Dendritic cell treated with granulocyte-macrophage colony-stimulating factor and Interleukin-4, amounts not matched to agents 40 ng/mL and 50 ng/mL, for 4 days (primary cell): ENCODE measurements around the gene KAT2B.

Experiments
- H3K27ac Mint-ChIP-seq: one replicate; pipeline ENCODE4 v1.8.0; 2022; ENCODE audit warnings: mild to moderate bottlenecking, mixed read lengths
- H3K27me3 Mint-ChIP-seq: one replicate; pipeline ENCODE4 v1.8.0; 2022; ENCODE audit warnings: mild to moderate bottlenecking, mixed read lengths
- H3K36me3 Mint-ChIP-seq: one replicate; pipeline ENCODE4 v1.8.0; 2022; ENCODE audit warnings: low read depth, mixed read lengths
- H3K4me1 Mint-ChIP-seq: one replicate; pipeline ENCODE4 v1.8.0; 2022; ENCODE audit warnings: low read depth, mixed read lengths
- H3K4me3 Mint-ChIP-seq: one replicate; pipeline ENCODE4 v1.8.0; 2022; ENCODE audit warnings: mild to moderate bottlenecking, moderate library complexity, mixed read lengths
- H3K9me3 Mint-ChIP-seq: one replicate; pipeline ENCODE4 v1.8.0; 2022; ENCODE audit warnings: mixed read lengths
- intact Hi-C: fragments of 100-400 bp; cut with micrococcal nuclease; formaldehyde crosslinking; loops from one replicate; pipeline ENCODE4 v1.15.0; 2022

Gene KAT2B

DNA sequence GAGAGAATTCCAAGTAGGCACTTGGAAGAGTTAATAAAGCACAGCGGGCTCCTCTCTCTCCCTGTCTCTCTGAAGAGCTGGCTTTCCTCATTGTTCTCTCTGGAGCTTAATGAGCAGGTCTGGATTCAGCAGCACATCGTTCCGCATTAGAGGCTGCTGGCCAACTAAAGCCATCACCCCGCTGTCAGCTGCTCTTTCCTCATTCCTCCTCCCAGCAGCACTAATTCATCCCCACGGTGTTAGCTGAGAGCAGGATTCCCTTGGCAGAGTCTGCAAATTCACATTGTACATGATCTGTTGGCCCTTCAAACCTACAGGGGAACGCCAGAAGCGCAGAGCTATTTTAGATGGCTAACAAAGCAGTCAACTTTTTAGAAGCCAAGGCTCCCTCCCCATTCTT is 101.6 kb downstream of the KAT2B start:
- intact Hi-C loops, result no loop called here
- Mint-ChIP-seq H3K27ac (no peak overlapping the region), H3K27me3 (no peaks in the 10 kb centered on the region), H3K4me1 (peaks cover 15% of the 10 kb centered on the region), H3K9me3 (no peaks in the 10 kb centered on the region), H3K36me3 (peaks cover 46% of the 10 kb centered on the region), H3K4me3 (no peak overlapping the region)

DNA sequence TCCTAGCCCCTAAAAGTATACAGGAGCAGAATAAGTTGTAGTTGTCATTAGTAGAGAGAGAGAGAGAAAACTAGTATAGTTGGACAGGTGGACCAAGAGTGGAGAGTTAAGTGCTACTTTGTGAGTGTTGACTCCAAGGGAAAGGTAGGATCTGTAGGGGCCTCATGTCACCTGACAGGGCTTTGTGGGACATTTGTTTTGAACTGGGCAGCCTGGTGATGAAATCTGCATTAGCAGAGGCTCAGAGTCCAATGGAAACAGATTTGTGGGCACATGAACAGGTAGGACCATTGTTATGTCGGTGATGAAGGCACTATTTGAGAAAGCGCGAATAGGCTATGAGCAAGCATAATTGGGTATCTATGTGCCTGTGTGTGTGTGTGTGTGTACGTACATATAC is 102.3 kb downstream of the KAT2B start:
- Mint-ChIP-seq H3K4me3 (no peak overlapping the region), H3K36me3 (peaks cover 43% of the 10 kb centered on the region), H3K27me3 (no peaks in the 10 kb centered on the region), H3K27ac (no peak overlapping the region), H3K4me1 (peaks cover 15% of the 10 kb centered on the region), H3K9me3 (no peaks in the 10 kb centered on the region)
- intact Hi-C loops, result no loop called here

DNA sequence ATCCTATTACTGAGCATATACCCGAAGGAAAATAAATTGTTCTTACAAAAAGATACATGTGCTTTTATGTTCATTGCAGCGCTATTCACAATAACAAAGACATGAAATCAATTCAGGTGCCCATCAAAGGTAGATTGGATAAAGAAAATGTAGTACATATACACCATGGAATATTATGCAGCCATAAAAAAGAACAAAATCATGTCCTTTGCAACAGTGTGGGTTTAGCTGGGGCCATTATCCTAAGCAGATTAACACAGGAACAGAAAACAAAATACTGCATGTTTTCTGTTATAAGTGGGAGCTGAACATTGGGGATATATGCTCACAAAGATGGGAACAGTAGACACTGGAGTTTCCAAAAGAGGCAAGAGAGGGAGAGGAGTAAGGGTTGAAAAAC is 103.3 kb downstream of the KAT2B start:
- Mint-ChIP-seq H3K27ac (no peak overlapping the region), H3K4me1 (peaks cover 15% of the 10 kb centered on the region), H3K4me3 (no peak overlapping the region), H3K27me3 (no peaks in the 10 kb centered on the region), H3K36me3 (peaks cover 53% of the 10 kb centered on the region), H3K9me3 (no peaks in the 10 kb centered on the region)
- intact Hi-C loops, result no loop called here

DNA sequence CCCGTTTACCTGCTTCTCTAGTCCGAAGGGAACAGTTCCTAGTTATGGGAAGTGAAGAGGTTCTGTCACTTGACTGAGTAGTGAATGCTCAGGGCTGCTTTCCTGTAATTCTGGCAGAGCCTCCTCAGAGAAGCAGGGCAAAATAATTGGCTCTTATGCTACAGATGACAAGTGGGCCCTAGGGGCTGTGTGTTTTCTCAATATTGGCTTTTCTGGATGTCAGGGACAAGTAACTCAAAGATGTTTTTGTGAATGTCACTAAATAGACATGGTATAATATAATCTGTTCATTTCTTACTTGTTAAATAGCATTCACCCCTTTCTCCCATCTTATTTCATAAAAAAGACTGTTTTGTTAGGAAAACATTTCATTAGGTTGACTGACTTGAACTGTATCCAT is 105.6 kb downstream of the KAT2B start:
- H3K4me3 Mint-ChIP-seq, result no peak overlapping the region
- peaks cover 64% of the 10 kb centered on the region for H3K36me3 Mint-ChIP-seq
- no peaks in the 10 kb centered on the region for H3K9me3 Mint-ChIP-seq
- intact Hi-C loops, result no loop called here
- no peaks in the 10 kb centered on the region for H3K27me3 Mint-ChIP-seq
- H3K27ac Mint-ChIP-seq, result no peak overlapping the region
- H3K4me1 Mint-ChIP-seq, result peaks cover 12% of the 10 kb centered on the region

DNA sequence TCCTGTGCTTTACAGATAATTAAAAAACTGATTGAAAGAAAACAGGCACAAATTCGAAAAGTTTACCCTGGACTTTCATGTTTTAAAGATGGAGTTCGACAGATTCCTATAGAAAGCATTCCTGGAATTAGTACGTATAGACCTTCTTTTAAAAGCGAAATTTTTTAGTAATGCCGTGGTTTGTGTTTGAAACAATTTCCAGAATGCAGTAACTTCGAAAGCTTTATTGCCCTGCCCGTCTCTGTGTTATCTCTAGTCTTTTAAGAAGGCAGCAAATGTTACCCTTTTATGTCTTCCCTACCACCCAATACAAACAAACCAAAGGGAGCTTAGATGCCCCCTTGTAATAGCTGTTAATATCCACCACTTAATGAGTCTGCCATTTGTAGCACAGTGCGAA is 106.1 kb downstream of the KAT2B start:
- intact Hi-C loops, result no loop called here
- Mint-ChIP-seq H3K27ac (no peak overlapping the region), H3K4me1 (peaks cover 8% of the 10 kb centered on the region), H3K27me3 (no peaks in the 10 kb centered on the region), H3K9me3 (no peaks in the 10 kb centered on the region), H3K36me3 (peaks cover 61% of the 10 kb centered on the region), H3K4me3 (no peak overlapping the region)

DNA sequence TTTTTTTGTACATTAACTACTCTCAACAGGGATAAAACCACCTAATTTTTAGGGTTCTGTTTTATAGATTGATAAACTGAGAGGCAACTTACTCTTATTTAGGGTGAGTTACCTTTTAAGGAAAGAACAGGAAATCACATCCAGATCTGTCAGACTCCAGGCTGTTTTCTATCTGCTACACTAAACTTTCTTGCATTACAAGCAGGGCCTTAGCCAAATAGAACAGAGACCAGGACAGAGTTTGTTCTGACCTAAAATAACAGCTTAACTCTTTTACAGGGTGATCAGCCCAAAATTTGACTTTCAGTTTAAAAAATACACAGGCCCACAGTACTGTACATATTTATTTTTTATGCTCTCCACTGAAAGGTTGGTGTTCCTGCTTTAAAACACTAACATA is 107.1 kb downstream of the KAT2B start:
- no peak overlapping the region for H3K4me3 Mint-ChIP-seq
- intact Hi-C loops, result no loop called here
- H3K27ac Mint-ChIP-seq, result no peak overlapping the region
- H3K27me3 Mint-ChIP-seq, result no peaks in the 10 kb centered on the region
- H3K36me3 Mint-ChIP-seq, result peaks cover 59% of the 10 kb centered on the region
- no peaks in the 10 kb centered on the region for H3K4me1 Mint-ChIP-seq
- no peaks in the 10 kb centered on the region for H3K9me3 Mint-ChIP-seq

DNA sequence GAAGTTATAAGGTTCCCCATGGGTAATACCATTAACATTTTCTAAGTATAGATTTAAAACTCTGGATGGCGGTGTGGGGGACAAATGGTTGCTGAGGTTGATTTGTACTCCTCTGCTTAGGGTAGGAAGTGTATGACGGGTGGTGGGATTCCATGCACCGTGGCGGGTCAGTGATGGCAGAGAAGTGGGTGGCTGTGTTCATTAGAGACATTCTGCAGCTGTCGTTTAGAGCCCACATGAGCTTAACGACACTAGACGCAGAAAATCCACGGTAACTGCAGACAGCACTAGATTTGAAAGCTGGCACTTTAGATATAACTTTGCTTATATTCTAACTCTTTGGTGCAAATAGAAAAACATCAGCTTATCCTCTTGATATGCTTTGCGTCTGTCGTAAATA is 108.2 kb downstream of the KAT2B start:
- Mint-ChIP-seq H3K4me1 (no peaks in the 10 kb centered on the region), H3K4me3 (no peak overlapping the region), H3K9me3 (no peaks in the 10 kb centered on the region), H3K27me3 (no peaks in the 10 kb centered on the region), H3K27ac (no peak overlapping the region), H3K36me3 (peaks cover 49% of the 10 kb centered on the region)
- intact Hi-C loops, result no loop called here

DNA sequence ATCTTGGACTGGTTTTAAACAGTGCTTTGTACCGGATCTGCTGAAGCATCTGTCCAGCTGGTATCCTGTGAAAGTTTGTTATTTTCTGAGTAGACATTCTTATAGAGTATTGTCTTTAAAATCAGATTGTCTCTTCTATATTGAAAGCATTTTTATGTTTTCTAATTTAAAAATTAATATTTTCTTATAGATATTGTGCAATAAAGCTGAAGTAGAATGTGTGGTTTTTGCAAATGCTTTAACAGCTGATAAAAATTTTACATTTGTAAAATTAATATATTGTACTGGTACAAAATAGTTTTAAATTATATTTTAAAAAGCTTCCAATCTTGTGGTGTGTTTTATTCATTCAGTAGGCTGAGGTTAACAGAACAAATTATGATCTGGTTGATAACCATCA is 113.8 kb downstream of the KAT2B start:
- Mint-ChIP-seq H3K27me3 (no peaks in the 10 kb centered on the region), H3K36me3 (peaks cover 32% of the 10 kb centered on the region), H3K27ac (no peak overlapping the region), H3K9me3 (no peaks in the 10 kb centered on the region), H3K4me1 (no peaks in the 10 kb centered on the region), H3K4me3 (no peak overlapping the region)
- intact Hi-C loops, result no loop called here

DNA sequence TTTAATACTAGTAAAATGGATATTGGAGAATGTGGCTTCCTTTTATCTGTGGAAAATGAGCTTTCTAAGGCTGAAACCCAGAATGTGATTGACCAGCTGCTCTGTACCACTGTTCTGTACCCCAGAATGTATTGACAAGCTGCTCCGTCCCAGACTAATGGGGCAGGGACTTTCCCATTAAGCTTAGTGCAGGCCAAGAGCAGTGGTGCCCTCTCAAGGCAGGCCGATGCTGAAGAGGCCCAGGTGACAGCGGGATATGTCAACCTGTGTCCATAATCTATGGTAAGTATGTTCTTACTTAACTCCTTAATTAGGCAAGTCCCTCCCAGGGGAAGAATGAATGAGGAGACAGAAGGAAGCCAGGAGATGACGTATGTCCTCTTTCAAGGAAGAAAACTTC is 114.7 kb downstream of the KAT2B start:
- Mint-ChIP-seq H3K4me1 (peaks cover 5% of the 10 kb centered on the region), H3K9me3 (no peaks in the 10 kb centered on the region), H3K4me3 (no peak overlapping the region), H3K27ac (no peak overlapping the region), H3K36me3 (peaks cover 25% of the 10 kb centered on the region), H3K27me3 (no peaks in the 10 kb centered on the region)
- intact Hi-C loops, result no loop called here

DNA sequence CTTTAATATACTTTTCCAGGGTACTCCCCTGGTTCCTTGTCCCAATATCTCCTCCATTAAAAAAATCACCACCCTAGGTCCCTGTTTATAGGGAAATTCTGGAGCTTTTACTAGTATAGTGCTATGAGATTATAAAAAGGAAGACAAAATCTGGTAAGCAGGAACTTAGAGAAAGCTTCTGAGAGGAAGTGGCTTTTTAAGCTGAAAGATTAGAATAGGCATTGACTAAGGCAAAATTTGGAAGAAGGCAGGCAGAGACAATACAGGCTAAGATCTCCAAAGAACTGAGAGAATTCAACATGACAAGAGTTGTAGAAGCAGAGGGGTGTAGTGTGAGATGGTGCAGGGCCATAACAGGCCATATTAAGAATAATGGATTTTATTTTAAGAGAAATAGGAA is 120.0 kb downstream of the KAT2B start:
- no peak overlapping the region for H3K4me3 Mint-ChIP-seq
- peaks cover 11% of the 10 kb centered on the region for H3K36me3 Mint-ChIP-seq
- H3K27ac Mint-ChIP-seq, result peak overlapping the region; percentile 58
- H3K27me3 Mint-ChIP-seq, result no peaks in the 10 kb centered on the region
- peaks cover 14% of the 10 kb centered on the region for H3K4me1 Mint-ChIP-seq
- intact Hi-C loops, result no loop called here
- no peaks in the 10 kb centered on the region for H3K9me3 Mint-ChIP-seq

DNA sequence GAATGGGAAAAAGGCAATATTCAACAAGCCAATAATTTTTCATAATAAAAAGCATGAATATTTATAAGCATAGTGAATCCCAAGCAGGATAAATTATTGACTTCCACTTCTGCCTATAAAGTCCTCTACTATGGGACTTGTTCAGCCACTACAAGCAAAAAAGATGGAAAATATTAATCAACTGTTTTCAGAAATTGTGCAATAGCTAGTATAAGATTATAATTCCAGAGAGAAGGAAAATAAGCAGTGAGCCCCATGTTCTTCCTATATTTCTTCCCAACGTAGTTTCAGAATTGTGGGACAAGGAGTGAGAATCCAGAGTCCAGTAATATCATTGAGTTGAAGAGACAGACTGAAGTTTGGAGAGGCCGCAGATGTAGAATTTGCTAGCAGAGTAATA is 121.5 kb downstream of the KAT2B start:
- Mint-ChIP-seq H3K36me3 (peaks cover 6% of the 10 kb centered on the region), H3K27me3 (no peaks in the 10 kb centered on the region)

DNA sequence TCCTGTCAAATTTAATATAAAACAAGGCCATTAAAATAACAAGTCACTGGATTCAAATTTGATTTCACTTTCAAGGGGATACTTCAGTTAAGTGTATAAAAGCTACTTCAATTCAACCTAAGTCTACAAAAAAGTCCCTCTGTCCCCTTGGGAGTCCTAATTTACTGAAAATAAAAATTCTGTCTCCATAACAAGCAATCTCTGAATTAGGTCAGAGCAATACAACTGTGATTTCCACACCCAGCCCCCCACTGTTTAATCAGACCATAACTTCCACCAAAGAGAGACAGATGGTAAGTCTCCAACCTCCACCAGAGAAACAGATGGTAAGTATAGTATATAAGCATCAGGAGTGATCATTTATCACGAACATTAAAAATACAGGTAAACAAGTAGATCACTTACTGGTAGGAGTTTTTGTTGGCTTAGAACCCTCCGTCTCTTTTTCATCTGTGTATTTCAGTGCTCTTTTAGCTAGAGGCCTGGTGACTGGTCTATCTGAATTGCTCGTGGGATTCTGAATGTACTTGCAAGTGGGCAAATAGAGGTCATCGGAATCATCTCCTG is 133.7 kb downstream of the KAT2B start:
- Mint-ChIP-seq H3K27me3 (no peaks in the 10 kb centered on the region), H3K27ac (no peak overlapping the region)

More for the DNA sequence above, 121.5 kb downstream of the KAT2B start:
- Mint-ChIP-seq H3K4me1 (peaks cover 20% of the 10 kb centered on the region), H3K4me3 (no peak overlapping the region), H3K9me3 (no peaks in the 10 kb centered on the region), H3K27ac (no peak overlapping the region)
- intact Hi-C loops, result no loop called here

DNA sequence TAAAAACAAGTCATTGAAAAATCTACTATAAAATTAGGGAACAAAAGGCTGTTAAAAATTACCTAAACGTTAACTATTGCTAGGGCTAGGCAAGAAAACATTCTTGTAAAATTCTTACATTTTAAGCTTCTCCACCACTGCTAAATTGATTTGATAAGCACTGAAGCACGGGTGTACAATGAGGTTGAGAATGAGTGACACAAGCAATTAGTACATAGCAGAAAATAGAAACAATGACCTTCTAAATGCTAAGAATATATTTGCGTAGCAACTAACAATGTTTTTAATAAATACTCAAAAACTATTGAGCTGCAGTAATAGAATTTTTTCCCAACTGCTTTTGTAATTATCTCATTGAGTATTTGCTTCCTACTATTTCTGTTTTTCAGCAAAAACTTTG is 141.0 kb downstream of the KAT2B start:
- H3K27me3 Mint-ChIP-seq, result no peaks in the 10 kb centered on the region

More for the DNA sequence above, 133.7 kb downstream of the KAT2B start:
- Mint-ChIP-seq H3K36me3 (peaks cover 7% of the 10 kb centered on the region), H3K4me1 (no peaks in the 10 kb centered on the region), H3K9me3 (no peaks in the 10 kb centered on the region), H3K4me3 (no peak overlapping the region)
- intact Hi-C loops, result no loop called here

DNA sequence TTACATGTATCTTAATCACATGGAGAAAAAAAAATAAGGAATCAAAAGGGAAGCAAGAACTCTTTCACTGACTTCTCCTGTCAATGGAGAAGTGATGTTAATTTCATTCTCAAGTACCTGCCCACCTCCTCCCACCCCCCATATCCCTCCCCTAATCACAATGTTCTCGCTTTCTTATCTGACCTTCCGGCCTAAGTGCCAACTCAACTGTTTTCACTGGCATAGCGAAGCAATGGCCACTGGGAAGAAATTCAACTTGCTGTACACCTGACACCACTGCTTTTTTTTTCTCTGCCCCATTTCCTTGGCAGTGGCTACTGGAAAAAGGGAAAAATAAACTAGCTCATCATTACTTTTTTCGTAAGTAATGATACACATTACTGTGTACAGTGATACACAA is 142.0 kb downstream of the KAT2B start:
- Mint-ChIP-seq H3K4me1 (no peaks in the 10 kb centered on the region), H3K4me3 (no peak overlapping the region), H3K9me3 (no peaks in the 10 kb centered on the region), H3K27me3 (no peaks in the 10 kb centered on the region), H3K27ac (no peak overlapping the region), H3K36me3 (no peaks in the 10 kb centered on the region)
- intact Hi-C loops, result no loop called here

More for the DNA sequence above, 141.0 kb downstream of the KAT2B start:
- intact Hi-C loops, result no loop called here
- Mint-ChIP-seq H3K9me3 (no peaks in the 10 kb centered on the region), H3K27ac (no peak overlapping the region), H3K4me3 (no peak overlapping the region), H3K36me3 (no peaks in the 10 kb centered on the region), H3K4me1 (no peaks in the 10 kb centered on the region)

DNA sequence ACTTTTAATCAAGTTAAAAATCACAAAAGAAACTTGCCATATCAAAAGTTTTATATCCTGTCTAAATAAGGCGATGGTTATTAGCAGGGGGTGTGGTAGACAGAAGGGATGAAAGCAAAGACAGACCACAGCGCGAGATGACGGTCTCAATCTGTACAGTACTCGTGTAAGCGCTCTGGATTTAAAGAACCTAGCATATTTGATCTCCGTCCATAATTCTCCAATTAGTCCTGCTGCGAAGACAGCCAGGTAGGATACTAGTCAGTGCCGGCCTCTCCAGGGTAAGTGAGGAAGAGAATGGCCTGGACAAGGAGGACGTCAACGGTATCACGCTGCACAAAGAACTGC is 145.1 kb downstream of the KAT2B start:
- no peaks in the 10 kb centered on the region for H3K4me1 Mint-ChIP-seq
- no peaks in the 10 kb centered on the region for H3K36me3 Mint-ChIP-seq
- H3K9me3 Mint-ChIP-seq, result no peaks in the 10 kb centered on the region
- no peak overlapping the region for H3K4me3 Mint-ChIP-seq
- intact Hi-C loops, result loop anchor here (1.0 to 5.0 kb wide), 2 partner anchors 147 to 238 kb away; partner anchors contain the start of gene RAB5A
- no peak overlapping the region for H3K27ac Mint-ChIP-seq
- H3K27me3 Mint-ChIP-seq, result no peaks in the 10 kb centered on the region
